Measurements from ENCODE around the gene EXOSC3. TPM values are rescaled to one million over a fixed set of nuclear protein-coding genes. Genes with fewer than 3 reads are reported as not detected.
A peak's percentile ranks its signal among the peaks of the same experiment; 100 is the strongest.

Gene EXOSC3
- total and polyA plus RNA-seq, 2 of the 13 experiments (the other 11 are each of a cell fraction or from before 2014, with no cell fraction given), result 17.5 to 68.7 TPM

DNA sequence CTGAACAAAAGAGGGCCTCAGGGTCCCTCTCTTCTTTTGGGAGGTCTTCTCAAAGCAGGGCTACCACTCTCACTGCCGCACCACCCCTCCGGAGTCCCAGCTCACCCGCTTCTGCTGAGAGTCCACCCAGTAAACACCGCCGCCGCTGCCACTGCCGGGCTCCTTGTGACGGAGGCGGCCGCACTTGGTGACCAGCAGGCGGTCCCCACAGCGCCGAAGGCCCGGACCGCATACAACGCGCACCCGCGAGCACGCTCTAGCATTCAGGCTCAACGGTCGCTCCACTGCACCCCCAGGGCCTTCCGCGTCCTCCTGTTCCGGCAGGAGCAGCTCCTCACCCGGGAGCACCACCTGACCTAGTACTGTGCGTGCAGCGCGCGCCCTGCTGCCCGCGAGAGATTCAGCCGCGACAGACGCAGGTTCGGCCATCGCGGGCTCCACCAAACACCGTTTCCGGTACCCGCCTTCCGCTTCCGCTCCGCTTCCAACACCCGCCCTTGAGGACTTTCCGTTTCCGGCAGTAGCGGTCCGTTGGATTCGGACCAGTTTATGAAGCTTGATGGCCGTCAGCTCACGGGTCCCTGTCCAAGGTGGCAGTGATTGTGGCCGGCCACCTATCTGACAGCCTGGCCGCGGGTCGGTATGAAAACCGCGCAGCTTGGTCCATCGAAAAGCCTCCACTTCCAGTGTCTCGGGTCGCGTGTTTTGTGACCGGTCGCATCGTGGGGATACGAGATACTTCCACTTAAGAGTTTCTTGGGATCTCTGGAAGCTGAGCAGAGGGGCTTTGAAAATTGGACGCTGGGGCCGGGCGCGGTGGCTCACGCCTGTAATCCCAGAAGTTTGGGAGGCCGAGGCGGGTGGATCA, at the start of gene EXOSC3 (continued):
- TF ChIP-seq, protein P1, sequence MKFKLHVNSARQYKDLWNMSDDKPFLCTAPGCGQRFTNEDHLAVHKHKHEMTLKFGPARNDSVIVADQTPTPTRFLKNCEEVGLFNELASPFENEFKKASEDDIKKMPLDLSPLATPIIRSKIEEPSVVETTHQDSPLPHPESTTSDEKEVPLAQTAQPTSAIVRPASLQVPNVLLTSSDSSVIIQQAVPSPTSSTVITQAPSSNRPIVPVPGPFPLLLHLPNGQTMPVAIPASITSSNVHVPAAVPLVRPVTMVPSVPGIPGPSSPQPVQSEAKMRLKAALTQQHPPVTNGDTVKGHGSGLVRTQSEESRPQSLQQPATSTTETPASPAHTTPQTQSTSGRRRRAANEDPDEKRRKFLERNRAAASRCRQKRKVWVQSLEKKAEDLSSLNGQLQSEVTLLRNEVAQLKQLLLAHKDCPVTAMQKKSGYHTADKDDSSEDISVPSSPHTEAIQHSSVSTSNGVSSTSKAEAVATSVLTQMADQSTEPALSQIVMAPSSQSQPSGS (CRISPR knock-in tag; IDR thresholded peaks at IDR 0.05), result peak; percentile 51; the same call in 1 of the 2 replicates
- TF ChIP-seq CBFB (CRISPR knock-in tag; IDR thresholded peaks at IDR 0.05) (peak; percentile 58; the same call in 1 of the 2 replicates), PAX8 (CRISPR knock-in tag; IDR thresholded peaks at IDR 0.05; ENCODE audit: borderline replicate concordance) (peak; percentile 47; the same call in 1 of the 2 replicates), SALL1 (CRISPR knock-in tag; IDR thresholded peaks at IDR 0.05) (peak; percentile 82), ZNF180 (CRISPR knock-in tag; IDR thresholded peaks at IDR 0.05; ENCODE audit: borderline replicate concordance, low read depth) (peak; percentile 56; the same call in 1 of the 2 replicates), CEBPG (CRISPR knock-in tag; IDR thresholded peaks at IDR 0.05) (no peak), MYPOP (CRISPR knock-in tag; IDR thresholded peaks at IDR 0.05) (peak; percentile 62; the same call in 1 of the 2 replicates), GPN1 (CRISPR knock-in tag; IDR thresholded peaks at IDR 0.05; ENCODE audit: borderline replicate concordance) (no peak), SMARCE1 (IDR thresholded peaks at IDR 0.05; ENCODE audit: borderline replicate concordance) (no peak), TCF7L2 (IDR thresholded peaks at IDR 0.05; ENCODE audit: low read depth, low read length) (no peak), ZKSCAN5 (CRISPR knock-in tag; IDR thresholded peaks at IDR 0.05) (no peak), ZNF3 (CRISPR knock-in tag; IDR thresholded peaks at IDR 0.05) (no peak), ZUFSP (CRISPR knock-in tag; IDR thresholded peaks at IDR 0.05; ENCODE audit: borderline replicate concordance) (no peak), GZF1 (CRISPR knock-in tag; IDR thresholded peaks at IDR 0.05) (no peak), HMG20B (CRISPR knock-in tag; conservative IDR thresholded peaks at IDR 0.05) (0 out of 2 replicates have a peak, but pooled peaks have one; percentile 16), ATF7 (IDR thresholded peaks at IDR 0.05) (no peak), ATF7 (CRISPR knock-in tag; IDR thresholded peaks at IDR 0.05) (0 out of 2 replicates have a peak, but pooled peaks have one; percentile 44), SAP130 (CRISPR knock-in tag; IDR thresholded peaks at IDR 0.05; ENCODE audit: low read depth) (peak; percentile 98), ZNF207 (IDR thresholded peaks at IDR 0.05; ENCODE audit: borderline replicate concordance) (no peak), YY1 (IDR thresholded peaks at IDR 0.05; ENCODE audit: insufficient read depth, insufficient replicate concordance, low read depth, low read length) (peak; percentile 92), HINFP (CRISPR knock-in tag; IDR thresholded peaks at IDR 0.05; ENCODE audit: low read depth) (peak; percentile 57; the same call in 1 of the 2 replicates), PRMT3 (CRISPR knock-in tag; IDR thresholded peaks at IDR 0.05; ENCODE audit: borderline replicate concordance, low read depth) (no peak; the same call in 1 of the 2 replicates), DNMT3B (CRISPR knock-in tag; conservative IDR thresholded peaks at IDR 0.05) (no peak; the same call in 1 of the 2 replicates), KDM4B (CRISPR knock-in tag; IDR thresholded peaks at IDR 0.05) (peak; percentile 21), MLX (CRISPR knock-in tag; IDR thresholded peaks at IDR 0.05) (no peak)
